K562 (cell line): ENCODE results near the gene RASEF. TPM values are rescaled to one million over a fixed set of nuclear protein-coding genes. Genes with fewer than 3 reads are reported as not detected.

Experiments used
- HMG20A ChIP-seq: fragments of 450-650 bp; formaldehyde crosslinking; conservative IDR thresholded peaks from 2 replicates; pipeline ENCODE4 v1.4.0; 2020; ENCODE audit warnings: mild to moderate bottlenecking, mixed read lengths
- NFATC3 ChIP-seq: fragments of 450-650 bp; IDR thresholded peaks from 2 replicates; pipeline ENCODE4 v1.6.1; 2017; ENCODE audit warnings: mild to moderate bottlenecking
- ZNF41 ChIP-seq: fragments of 250-450 bp; sonication (Bioruptor Pico); conservative IDR thresholded peaks from 2 replicates; pipeline ENCODE4 v1.4.0; 2020; ENCODE audit warnings: mild to moderate bottlenecking
- ZNF511 ChIP-seq: sonication (generic); formaldehyde crosslinking; IDR thresholded peaks from 2 replicates; pipeline ENCODE4 v1.8.0; 2022; ENCODE audit warnings: mild to moderate bottlenecking, missing genetic modification reagents
- polyA plus RNA-seq, 8 experiments: library from polyadenylated mRNA; depleted of rRNA in 4 of 8; stranded (reverse) in 5 of 8; unstranded in 3 of 8; fragments of >200 nt; fragmentation: Nextera tagmentation in 2 of 8; fragmentation: Illumina TruSeq in 1 of 8; extraction: Ambion mirVana in 2 of 8; extraction: Trizol in 1 of 8; gene quantifications; 2 replicates each; pipeline versions ENCODE4 v1.2.1 to v1.2.3, GENCODE V29; 2011 to 2014; ENCODE audit warnings: inconsistent platforms in 1 of 8, missing spikeins in 1 of 8
- total RNA-seq, 7 experiments: library from RNA; depleted of rRNA in 6 of 7; stranded (reverse); fragments of >200 nt in 6 of 7; fragmentation: Illumina TruSeq in 2 of 7; extraction: Trizol in 2 of 7; gene quantifications; 2 replicates each; pipeline versions ENCODE4 v1.2.1 to v1.2.3, GENCODE V29; 2011 to 2021; ENCODE audit warnings: low replicate concordance in 1 of 7
- TF ChIP-seq, protein P1 (sequence below): fragments of 450-650 bp; formaldehyde crosslinking; IDR thresholded peaks from 2 replicates; pipeline ENCODE4 v1.4.0; 2020; ENCODE audit warnings: mild to moderate bottlenecking, moderate library complexity
- TF ChIP-seq, protein P2 (sequence below): IDR thresholded peaks from 3 replicates; pipeline ENCODE4 v1.6.1; 2011; ENCODE audit warnings: borderline replicate concordance, mild to moderate bottlenecking, moderate library complexity; ENCODE audit not compliant: insufficient read length; ENCODE audit errors: extremely low read depth

The RASEF gene
- total and polyA plus RNA-seq, 9 of the 15 experiments (the other 6 are each of a cell fraction or from before 2014, with no cell fraction given), result 0.01 to 0.18 (median 0.11) TPM; not detected in 4

DNA sequence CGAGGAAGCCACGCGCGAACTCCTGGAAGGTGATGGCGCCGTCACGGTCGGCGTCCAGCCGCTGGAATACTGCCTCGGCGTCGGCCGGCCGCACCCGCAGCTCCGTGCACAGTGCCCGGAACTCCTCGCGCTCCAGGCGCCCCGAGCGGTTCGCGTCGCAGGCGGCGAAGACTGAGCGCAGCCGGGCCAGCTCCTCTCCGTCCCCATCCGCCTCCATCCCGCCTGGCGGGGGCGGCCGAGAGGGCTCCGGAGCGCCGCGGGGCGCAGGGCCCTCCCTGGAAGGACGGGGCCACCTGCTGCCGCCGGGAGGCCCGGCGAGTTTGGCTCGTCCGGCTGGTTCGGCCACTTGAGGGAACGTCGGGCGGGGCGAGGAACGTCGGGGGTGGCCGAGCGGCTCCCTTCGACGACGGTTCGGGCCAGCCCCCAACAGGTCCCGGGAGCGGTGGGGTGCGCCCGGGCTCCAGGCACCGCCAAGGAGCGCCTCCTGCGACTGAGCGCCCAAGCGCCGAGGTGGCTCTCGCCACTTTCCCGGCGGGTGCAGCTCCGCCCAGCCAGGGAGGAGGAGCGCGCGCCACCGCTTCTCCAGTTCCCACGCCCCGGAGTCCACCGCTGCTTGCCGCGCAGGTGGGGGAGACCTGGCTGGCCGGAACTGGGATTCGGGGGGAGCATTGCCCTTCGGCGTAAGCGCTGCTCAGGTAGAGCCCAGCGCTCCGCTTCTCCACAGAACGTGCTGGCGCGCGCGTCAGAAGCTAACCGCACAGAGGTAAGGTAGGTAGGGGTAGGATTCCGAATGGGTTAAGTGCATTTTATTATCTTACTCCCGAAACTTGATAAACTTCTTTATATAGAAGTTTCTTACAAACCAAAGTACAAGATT is at the start of gene RASEF (continued):
- TF ChIP-seq ZNF511 (CRISPR knock-in tag) (no peak), NFATC3 (no peak), HMG20A (CRISPR knock-in tag) (no peak), ZNF41 (CRISPR knock-in tag) (no peak)
- TF ChIP-seq, protein P1, sequence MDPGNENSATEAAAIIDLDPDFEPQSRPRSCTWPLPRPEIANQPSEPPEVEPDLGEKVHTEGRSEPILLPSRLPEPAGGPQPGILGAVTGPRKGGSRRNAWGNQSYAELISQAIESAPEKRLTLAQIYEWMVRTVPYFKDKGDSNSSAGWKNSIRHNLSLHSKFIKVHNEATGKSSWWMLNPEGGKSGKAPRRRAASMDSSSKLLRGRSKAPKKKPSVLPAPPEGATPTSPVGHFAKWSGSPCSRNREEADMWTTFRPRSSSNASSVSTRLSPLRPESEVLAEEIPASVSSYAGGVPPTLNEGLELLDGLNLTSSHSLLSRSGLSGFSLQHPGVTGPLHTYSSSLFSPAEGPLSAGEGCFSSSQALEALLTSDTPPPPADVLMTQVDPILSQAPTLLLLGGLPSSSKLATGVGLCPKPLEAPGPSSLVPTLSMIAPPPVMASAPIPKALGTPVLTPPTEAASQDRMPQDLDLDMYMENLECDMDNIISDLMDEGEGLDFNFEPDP (CRISPR knock-in tag), result no peak
- TF ChIP-seq, protein P2, sequence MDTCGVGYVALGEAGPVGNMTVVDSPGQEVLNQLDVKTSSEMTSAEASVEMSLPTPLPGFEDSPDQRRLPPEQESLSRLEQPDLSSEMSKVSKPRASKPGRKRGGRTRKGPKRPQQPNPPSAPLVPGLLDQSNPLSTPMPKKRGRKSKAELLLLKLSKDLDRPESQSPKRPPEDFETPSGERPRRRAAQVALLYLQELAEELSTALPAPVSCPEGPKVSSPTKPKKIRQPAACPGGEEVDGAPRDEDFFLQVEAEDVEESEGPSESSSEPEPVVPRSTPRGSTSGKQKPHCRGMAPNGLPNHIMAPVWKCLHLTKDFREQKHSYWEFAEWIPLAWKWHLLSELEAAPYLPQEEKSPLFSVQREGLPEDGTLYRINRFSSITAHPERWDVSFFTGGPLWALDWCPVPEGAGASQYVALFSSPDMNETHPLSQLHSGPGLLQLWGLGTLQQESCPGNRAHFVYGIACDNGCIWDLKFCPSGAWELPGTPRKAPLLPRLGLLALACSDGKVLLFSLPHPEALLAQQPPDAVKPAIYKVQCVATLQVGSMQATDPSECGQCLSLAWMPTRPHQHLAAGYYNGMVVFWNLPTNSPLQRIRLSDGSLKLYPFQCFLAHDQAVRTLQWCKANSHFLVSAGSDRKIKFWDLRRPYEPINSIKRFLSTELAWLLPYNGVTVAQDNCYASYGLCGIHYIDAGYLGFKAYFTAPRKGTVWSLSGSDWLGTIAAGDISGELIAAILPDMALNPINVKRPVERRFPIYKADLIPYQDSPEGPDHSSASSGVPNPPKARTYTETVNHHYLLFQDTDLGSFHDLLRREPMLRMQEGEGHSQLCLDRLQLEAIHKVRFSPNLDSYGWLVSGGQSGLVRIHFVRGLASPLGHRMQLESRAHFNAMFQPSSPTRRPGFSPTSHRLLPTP, result no peak
